ENCODE measurements around the gene GREB1. TPM values are rescaled to one million over a fixed set of nuclear protein-coding genes. Genes with fewer than 3 reads are reported as not detected.

The GREB1 gene
- total and polyA plus RNA-seq, 2 of the 4 experiments (the other 2 are of a cell fraction) = 0.05 TPM; not detected in 1

DNA sequence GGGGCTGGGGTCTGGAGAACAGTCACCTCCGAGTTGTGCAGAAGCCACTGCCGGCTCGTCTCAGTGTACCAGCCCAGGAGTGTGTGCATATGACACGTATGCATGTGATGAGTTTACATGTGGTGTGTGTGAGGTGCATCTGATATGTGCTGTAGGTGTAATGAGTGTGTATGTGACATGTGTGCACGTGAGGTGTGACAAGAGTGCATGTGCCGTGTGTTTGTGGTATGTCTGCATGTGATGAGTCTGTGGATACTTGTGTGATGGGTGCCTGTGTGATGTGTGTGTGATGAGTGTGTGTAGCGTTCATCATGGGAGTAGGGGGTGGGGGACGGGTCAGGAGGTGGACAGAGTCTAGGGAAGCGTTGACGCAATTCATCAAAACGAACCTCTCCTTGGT, 123.3 kb downstream of the GREB1 start:
- TF ChIP-seq BHLHE40 (IDR thresholded peaks at IDR 0.05; ENCODE audit: low read depth, low read length) (no peak), CHD1 (IDR thresholded peaks at IDR 0.05; ENCODE audit: low read depth, low read length) (no peak), POLR2A (IDR thresholded peaks at IDR 0.05; ENCODE audit: low read depth, low read length) (no peak), RCOR1 (IDR thresholded peaks at IDR 0.05; ENCODE audit: insufficient replicate concordance, low read length) (no peak), CTCF (conservative IDR thresholded peaks at IDR 0.05; ENCODE audit: low read depth, low read length) (no peak), MAFK (IDR thresholded peaks at IDR 0.05; ENCODE audit: low read depth, low read length) (no peak), NFE2L2 (IDR thresholded peaks at IDR 0.05; ENCODE audit: low read depth, low read length) (no peak), CEBPB (IDR thresholded peaks at IDR 0.05; ENCODE audit: low read depth, low read length) (no peak), SMC3 (IDR thresholded peaks at IDR 0.05; ENCODE audit: low read depth, low read length) (no peak), MAZ (IDR thresholded peaks at IDR 0.05; ENCODE audit: borderline replicate concordance, low read depth, low read length) (no peak), MXI1 (IDR thresholded peaks at IDR 0.05; ENCODE audit: borderline replicate concordance, low read depth, low read length) (no peak)
- TF ChIP-seq, protein P1, sequence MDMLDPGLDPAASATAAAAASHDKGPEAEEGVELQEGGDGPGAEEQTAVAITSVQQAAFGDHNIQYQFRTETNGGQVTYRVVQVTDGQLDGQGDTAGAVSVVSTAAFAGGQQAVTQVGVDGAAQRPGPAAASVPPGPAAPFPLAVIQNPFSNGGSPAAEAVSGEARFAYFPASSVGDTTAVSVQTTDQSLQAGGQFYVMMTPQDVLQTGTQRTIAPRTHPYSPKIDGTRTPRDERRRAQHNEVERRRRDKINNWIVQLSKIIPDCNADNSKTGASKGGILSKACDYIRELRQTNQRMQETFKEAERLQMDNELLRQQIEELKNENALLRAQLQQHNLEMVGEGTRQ (IDR thresholded peaks at IDR 0.05; ENCODE audit: low read depth, low read length) = no peak
- in situ Hi-C loops (cut with MboI; ENCODE audit: low sequenced_read_pairs) (no loop called here), intact Hi-C loops (cut with micrococcal nuclease) (no loop called here), dilution Hi-C loops (cut with HindIII; ENCODE audit: low sequenced_read_pairs, unreplicated experiment) (no loop called here)
- no peak overlapping the region for H2BK15ac ChIP-seq (ENCODE audit: low read depth, low read length)
- no peak overlapping the region for H3K56ac ChIP-seq (ENCODE audit: extremely low read depth, insufficient read depth, low read length)
- H3K4me3 ChIP-seq (ENCODE audit: insufficient read depth, low read depth, low read length) = no peak overlapping the region
- H3K27ac ChIP-seq (ENCODE audit: insufficient read depth, low read length) = no peak overlapping the region
- H3K79me1 ChIP-seq (ENCODE audit: low read depth in 1 of 2, low read length in 2 of 2) = no peaks in the 10 kb centered on the region
- peak overlapping the region; percentile 5 for H2AFZ ChIP-seq (replicated peaks; ENCODE audit: low read length, poor library complexity)
- H4K5ac ChIP-seq (ENCODE audit: low read depth, low read length) = no peak overlapping the region
- no peak overlapping the region for H3K23ac ChIP-seq (ENCODE audit: low read depth, low read length)
- no peak overlapping the region for H2BK5ac ChIP-seq (ENCODE audit: low read depth, low read length, poor library complexity, severe bottlenecking)
- WGBS, 2 experiments (ENCODE audit: extremely low coverage in 2 of 2, insufficient read length in 1 of 2) = 59% methylated on average over 5 of the region's 11 CpGs; no CpG with 5 or more reads in 1 of the 2 experiments
- H3K9me3 ChIP-seq (ENCODE audit: control insufficient read depth, insufficient read depth, low read length) = peaks cover 3% of the 10 kb centered on the region; the same call in 1 of the 2 replicates
- no peak overlapping the region for H3K18ac ChIP-seq (ENCODE audit: low read depth, low read length)
- no peaks in the 10 kb centered on the region for H3K9me1 ChIP-seq (ENCODE audit: insufficient read depth, low read length)
- H3K9ac ChIP-seq (ENCODE audit: low read depth, low read length) = no peak overlapping the region
- BruUV-seq (replicated peaks) = no TSS peak
- no peak overlapping the region for H2BK120ac ChIP-seq (ENCODE audit: low read depth, low read length)
- no peak overlapping the region for H3K4me2 ChIP-seq (ENCODE audit: low read depth, low read length)
- ATAC-seq (ENCODE audit: low read depth) = no peak
- CTCF ChIA-PET = no interaction called here
- no peak overlapping the region for H2BK20ac ChIP-seq (ENCODE audit: low read depth, low read length)
- no peaks in the 10 kb centered on the region for H3K36me3 ChIP-seq (ENCODE audit: control insufficient read depth, insufficient read depth, low read length)
- no peak overlapping the region for H4K91ac ChIP-seq (ENCODE audit: insufficient read depth, low read depth, low read length)
- H4K8ac ChIP-seq (ENCODE audit: low read depth in 2 of 2, low read length in 2 of 2) = no peak overlapping the region
- H3K4me1 ChIP-seq (ENCODE audit: control insufficient read depth, insufficient read depth, low read length) = no peaks in the 10 kb centered on the region
- no peak overlapping the region for H3K4ac ChIP-seq (ENCODE audit: low read depth, low read length)
- H4K20me1 ChIP-seq (ENCODE audit: insufficient read depth, low read length) = no peaks in the 10 kb centered on the region
- peaks cover 59% of the 10 kb centered on the region for H3K27me3 ChIP-seq (ENCODE audit: control insufficient read depth, insufficient read depth, low read length)
- H2AK5ac ChIP-seq (ENCODE audit: low read depth, low read length) = no peak overlapping the region
- no peak overlapping the region for H2AK9ac ChIP-seq (replicated peaks; ENCODE audit: low read depth, low read length, poor library complexity)
- DNase-seq = no peak
- no peak overlapping the region for H3K14ac ChIP-seq (replicated peaks; ENCODE audit: low read depth, low read length)
- POLR2A ChIA-PET (ENCODE audit: unreplicated experiment) = no interaction called here

Measured in IMR-90 (cell line).